Tibial nerve (tissue), 3 donors: Measurements from ENCODE around the gene ZFPM1.

Experiments
- POLR2A ChIP-seq, 2 donors: fragments of 450-650 bp; IDR thresholded peaks; one replicate each; pipeline ENCODE4 v1.6.1; 2017; ENCODE audit warnings: antibody characterized with exemption in 2 of 2, mild to moderate bottlenecking in 2 of 2, moderate library complexity in 2 of 2
- TF ChIP-seq, protein P1 (sequence below), 5 experiments: fragments of 200-600 bp in 3 of 5; fragments of 450-650 bp in 2 of 5; sonication (generic) in 3 of 5; IDR thresholded peaks; one replicate each; pipeline ENCODE4 v1.5.1; 2016 to 2019; ENCODE audit warnings: antibody characterized with exemption in 5 of 5, mild to moderate bottlenecking in 3 of 5, moderate library complexity in 2 of 5

DNA sequence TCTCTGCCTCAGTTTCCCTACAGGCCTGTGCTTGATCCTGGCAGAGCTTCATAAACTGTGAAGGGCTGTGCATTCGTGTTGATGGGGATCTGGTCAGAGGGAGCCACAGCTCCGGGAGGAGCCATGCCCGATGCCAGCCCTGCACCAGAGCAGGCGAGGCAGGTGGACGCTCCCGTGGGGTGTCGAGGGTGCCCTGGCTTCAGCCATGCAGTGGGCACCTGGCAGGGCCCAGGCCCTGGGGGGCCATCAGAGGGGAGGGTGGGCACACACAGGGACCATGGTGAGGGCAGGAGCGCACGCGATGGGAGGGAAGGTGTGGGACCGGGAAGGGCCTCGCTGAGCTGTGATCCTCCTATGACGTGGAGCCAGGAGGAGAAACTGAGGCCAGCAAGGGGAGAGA is 22.0 kb downstream of the ZFPM1 start:
- TF ChIP-seq, protein P1, sequence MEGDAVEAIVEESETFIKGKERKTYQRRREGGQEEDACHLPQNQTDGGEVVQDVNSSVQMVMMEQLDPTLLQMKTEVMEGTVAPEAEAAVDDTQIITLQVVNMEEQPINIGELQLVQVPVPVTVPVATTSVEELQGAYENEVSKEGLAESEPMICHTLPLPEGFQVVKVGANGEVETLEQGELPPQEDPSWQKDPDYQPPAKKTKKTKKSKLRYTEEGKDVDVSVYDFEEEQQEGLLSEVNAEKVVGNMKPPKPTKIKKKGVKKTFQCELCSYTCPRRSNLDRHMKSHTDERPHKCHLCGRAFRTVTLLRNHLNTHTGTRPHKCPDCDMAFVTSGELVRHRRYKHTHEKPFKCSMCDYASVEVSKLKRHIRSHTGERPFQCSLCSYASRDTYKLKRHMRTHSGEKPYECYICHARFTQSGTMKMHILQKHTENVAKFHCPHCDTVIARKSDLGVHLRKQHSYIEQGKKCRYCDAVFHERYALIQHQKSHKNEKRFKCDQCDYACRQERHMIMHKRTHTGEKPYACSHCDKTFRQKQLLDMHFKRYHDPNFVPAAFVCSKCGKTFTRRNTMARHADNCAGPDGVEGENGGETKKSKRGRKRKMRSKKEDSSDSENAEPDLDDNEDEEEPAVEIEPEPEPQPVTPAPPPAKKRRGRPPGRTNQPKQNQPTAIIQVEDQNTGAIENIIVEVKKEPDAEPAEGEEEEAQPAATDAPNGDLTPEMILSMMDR (IDR thresholded peaks at IDR 0.05) = no peak
- TF ChIP-seq POLR2A (IDR thresholded peaks at IDR 0.05) = no peak
